Tibial nerve (tissue), 4 donors: ENCODE results near the gene RNF207. TPM values are rescaled to one million over a fixed set of nuclear protein-coding genes. Genes with fewer than 3 reads are reported as not detected.

Source experiments
- DNase-seq, 2 donors: peaks; one replicate each; pipeline ENCODE4 v3.0.0-alpha.2; 2019; ENCODE audit warnings: low spot score in 2 of 2
- H3K27ac ChIP-seq, 4 donors: fragments of 200-600 bp; sonication (generic) in 3 of 4; one replicate each; pipeline ENCODE4 v1.5.1; 2017 to 2019; ENCODE audit warnings: mild to moderate bottlenecking in 1 of 4
- H3K27me3 ChIP-seq, 2 donors: fragments of 200-600 bp; sonication (generic) in 1 of 2; one replicate each; pipeline versions ENCODE4 v1.5.1 to v1.6.0; 2017 to 2019
- H3K36me3 ChIP-seq, 3 donors: fragments of 200-600 bp; sonication (generic); one replicate each; pipeline ENCODE4 v1.5.1; 2018 to 2019
- H3K4me1 ChIP-seq, 4 donors: fragments of 200-600 bp; sonication (generic) in 3 of 4; one replicate each; pipeline ENCODE4 v1.5.1; 2017 to 2019
- H3K4me3 ChIP-seq, 4 donors: fragments of 200-600 bp; sonication (generic) in 3 of 4; one replicate each; pipeline ENCODE4 v1.5.1; 2017 to 2019; ENCODE audit warnings: mild to moderate bottlenecking in 1 of 4, moderate library complexity in 1 of 4
- H3K9me3 ChIP-seq, 4 donors: fragments of 200-600 bp; sonication (generic) in 3 of 4; one replicate each; pipeline ENCODE4 v1.5.1; 2017 to 2019
- EP300 ChIP-seq, 2 donors: sonication (generic); formaldehyde crosslinking; IDR thresholded peaks; one replicate each; pipeline ENCODE4 v1.6.1; 2017; ENCODE audit warnings: antibody characterized with exemption in 2 of 2, mild to moderate bottlenecking in 1 of 2
- POLR2A ChIP-seq, 2 donors: fragments of 450-650 bp; IDR thresholded peaks; one replicate each; pipeline ENCODE4 v1.6.1; 2017; ENCODE audit warnings: antibody characterized with exemption in 2 of 2, mild to moderate bottlenecking in 2 of 2, moderate library complexity in 2 of 2
- WGBS, 2 donors: methylation state at CpG; one replicate each; pipeline ENCODE4 v1.1.5; 2018; 5-methylcytosine and 5-hydroxymethylcytosine counted together
- total RNA-seq, 4 donors: library from RNA; depleted of rRNA; stranded (reverse); fragments of >200 nt; gene quantifications; one replicate each; pipeline ENCODE4 v1.1.0, GENCODE V29; 2016
- TF ChIP-seq, protein P1 (sequence below), 5 experiments: fragments of 200-600 bp in 3 of 5; fragments of 450-650 bp in 2 of 5; sonication (generic) in 3 of 5; IDR thresholded peaks; one replicate each; pipeline ENCODE4 v1.5.1; 2016 to 2019; ENCODE audit warnings: antibody characterized with exemption in 5 of 5, mild to moderate bottlenecking in 3 of 5, moderate library complexity in 2 of 5

Gene RNF207
- total RNA-seq, 4 donors from 2014 or later = 22.3 to 128 (median 42.3) TPM

DNA sequence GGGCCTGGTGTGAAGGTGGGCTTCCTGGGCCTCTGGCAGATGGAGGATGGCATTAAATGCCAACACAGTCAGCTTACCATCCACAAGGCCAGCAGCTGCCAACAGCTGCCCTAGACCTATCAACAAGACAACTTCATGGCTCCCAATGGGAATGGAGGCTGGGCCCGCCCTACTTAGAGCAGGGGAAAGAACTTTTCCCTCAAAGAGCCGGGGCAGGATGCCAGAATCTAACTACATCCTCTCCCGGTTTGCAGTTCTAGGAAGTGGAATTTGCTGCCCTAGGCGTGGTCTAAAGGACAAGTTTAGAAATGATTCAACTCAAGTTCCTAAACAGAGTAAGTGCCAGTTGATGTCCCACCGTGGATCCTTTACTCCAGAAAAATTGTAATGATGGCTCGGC lies 16.7 kb downstream of the RNF207 start:
- DNase-seq = peak in 1 of 2 donors; percentile 63
- TF ChIP-seq EP300 (IDR thresholded peaks at IDR 0.05) (no peak), POLR2A (IDR thresholded peaks at IDR 0.05) (no peak)
- TF ChIP-seq, protein P1, sequence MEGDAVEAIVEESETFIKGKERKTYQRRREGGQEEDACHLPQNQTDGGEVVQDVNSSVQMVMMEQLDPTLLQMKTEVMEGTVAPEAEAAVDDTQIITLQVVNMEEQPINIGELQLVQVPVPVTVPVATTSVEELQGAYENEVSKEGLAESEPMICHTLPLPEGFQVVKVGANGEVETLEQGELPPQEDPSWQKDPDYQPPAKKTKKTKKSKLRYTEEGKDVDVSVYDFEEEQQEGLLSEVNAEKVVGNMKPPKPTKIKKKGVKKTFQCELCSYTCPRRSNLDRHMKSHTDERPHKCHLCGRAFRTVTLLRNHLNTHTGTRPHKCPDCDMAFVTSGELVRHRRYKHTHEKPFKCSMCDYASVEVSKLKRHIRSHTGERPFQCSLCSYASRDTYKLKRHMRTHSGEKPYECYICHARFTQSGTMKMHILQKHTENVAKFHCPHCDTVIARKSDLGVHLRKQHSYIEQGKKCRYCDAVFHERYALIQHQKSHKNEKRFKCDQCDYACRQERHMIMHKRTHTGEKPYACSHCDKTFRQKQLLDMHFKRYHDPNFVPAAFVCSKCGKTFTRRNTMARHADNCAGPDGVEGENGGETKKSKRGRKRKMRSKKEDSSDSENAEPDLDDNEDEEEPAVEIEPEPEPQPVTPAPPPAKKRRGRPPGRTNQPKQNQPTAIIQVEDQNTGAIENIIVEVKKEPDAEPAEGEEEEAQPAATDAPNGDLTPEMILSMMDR (IDR thresholded peaks at IDR 0.05) = no peak
- H3K4me1 ChIP-seq = peaks cover 0 to 13% (median 0%) of the 10 kb centered on the region in 4 donors
- no peak overlapping the region for H3K4me3 ChIP-seq
- peaks cover 0 to 71% (median 5%) of the 10 kb centered on the region in 3 donors for H3K36me3 ChIP-seq
- H3K27ac ChIP-seq = peak overlapping the region in 2 of 4 donors; percentile 22 to 55
- WGBS, 2 donors = 36 to 57% methylated on average over 6 of the region's 6 CpGs
- no peaks in the 10 kb centered on the region for H3K9me3 ChIP-seq
- H3K27me3 ChIP-seq = no peaks in the 10 kb centered on the region

DNA sequence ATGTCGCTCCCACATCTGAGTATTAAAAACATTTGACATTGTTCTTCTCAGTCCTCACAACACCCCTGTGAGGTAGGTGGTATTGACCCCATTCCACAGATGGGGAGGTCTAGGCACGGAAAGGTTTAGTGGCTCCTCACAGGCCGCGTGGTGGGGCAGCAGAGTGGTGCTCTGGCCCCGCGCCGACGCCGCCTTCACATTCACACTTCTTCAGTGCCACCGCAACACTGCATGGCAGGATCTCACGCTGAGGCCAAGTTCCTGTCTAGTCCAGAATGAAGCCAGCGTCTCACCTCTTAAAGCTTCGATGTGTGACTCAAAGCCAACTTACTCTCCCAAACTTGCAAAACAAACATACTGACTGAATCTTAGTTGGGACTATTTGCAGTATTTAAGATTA lies 17.7 kb downstream of the RNF207 start:
- 96 to 97% methylated on average over 13 of the region's 13 CpGs for WGBS, 2 donors
- peaks cover 0 to 81% (median 5%) of the 10 kb centered on the region in 3 donors for H3K36me3 ChIP-seq

DNA sequence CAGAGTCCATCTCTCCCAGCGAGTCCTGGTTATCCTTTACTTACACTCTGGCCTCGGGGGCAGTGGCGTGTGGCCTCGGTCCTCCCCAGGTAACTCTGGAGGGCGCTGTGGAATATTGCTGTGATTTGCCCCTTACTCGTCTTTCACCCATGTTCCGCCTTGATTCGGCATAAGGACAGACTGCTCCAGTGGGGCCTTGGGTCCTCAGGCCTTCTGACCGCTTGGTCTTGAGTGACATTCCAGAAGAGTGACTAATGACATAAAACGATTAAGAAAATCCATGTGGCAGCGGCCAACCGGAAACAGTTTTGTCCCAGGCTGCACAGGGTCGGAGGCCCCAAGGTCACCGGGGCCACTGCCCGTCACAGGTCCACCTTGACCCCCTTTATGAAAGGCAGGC lies 18.8 kb downstream of the RNF207 start:
- TF ChIP-seq POLR2A (IDR thresholded peaks at IDR 0.05) = no peak
- TF ChIP-seq, protein P1 (IDR thresholded peaks at IDR 0.05) = no peak
- TF ChIP-seq EP300 (IDR thresholded peaks at IDR 0.05) = no peak
- no peak for DNase-seq
- H3K27ac ChIP-seq = no peak overlapping the region
- H3K9me3 ChIP-seq = no peaks in the 10 kb centered on the region
- H3K4me1 ChIP-seq = peaks cover 0 to 13% (median 0%) of the 10 kb centered on the region in 4 donors
- H3K36me3 ChIP-seq = peaks cover 0 to 92% (median 5%) of the 10 kb centered on the region in 3 donors
- no peak overlapping the region for H3K4me3 ChIP-seq
- 72 to 75% methylated on average over 15 of the region's 15 CpGs for WGBS, 2 donors
- H3K27me3 ChIP-seq = no peaks in the 10 kb centered on the region

More for the DNA sequence above, 17.7 kb downstream of the RNF207 start:
- DNase-seq = no peak
- H3K27ac ChIP-seq = no peak overlapping the region
- H3K27me3 ChIP-seq = no peaks in the 10 kb centered on the region
- H3K4me3 ChIP-seq = no peak overlapping the region
- TF ChIP-seq EP300 (IDR thresholded peaks at IDR 0.05) (no peak), POLR2A (IDR thresholded peaks at IDR 0.05) (no peak)
- TF ChIP-seq, protein P1 (IDR thresholded peaks at IDR 0.05) = no peak
- no peaks in the 10 kb centered on the region for H3K9me3 ChIP-seq
- peaks cover 0 to 13% (median 0%) of the 10 kb centered on the region in 4 donors for H3K4me1 ChIP-seq

DNA sequence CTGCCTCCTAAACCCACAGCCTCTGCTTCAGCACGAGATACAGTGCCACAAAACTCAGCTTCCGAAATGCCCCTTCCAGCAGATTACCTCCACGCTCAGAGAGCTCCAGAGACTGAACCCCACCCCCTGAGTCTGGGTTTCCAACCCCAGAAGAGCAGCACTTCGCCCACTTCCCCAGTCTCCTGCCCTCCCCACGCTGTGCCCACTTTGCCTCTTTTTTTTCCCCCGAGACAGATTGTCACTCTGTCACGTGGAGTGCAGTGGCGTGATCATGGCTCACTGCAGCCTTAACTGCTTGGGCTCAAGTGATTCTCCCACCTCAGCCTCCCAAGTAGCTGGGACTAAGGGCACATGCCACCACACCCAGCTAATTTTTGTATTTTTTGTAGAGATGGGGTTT lies 19.7 kb downstream of the RNF207 start:
- peaks cover 0 to 13% (median 0%) of the 10 kb centered on the region in 4 donors for H3K4me1 ChIP-seq
- DNase-seq = no peak
- WGBS, 2 donors = 88 to 90% methylated on average over 8 of the region's 8 CpGs
- no peaks in the 10 kb centered on the region for H3K27me3 ChIP-seq
- no peaks in the 10 kb centered on the region for H3K9me3 ChIP-seq
- H3K36me3 ChIP-seq = peaks cover 0 to 97% (median 6%) of the 10 kb centered on the region in 3 donors
- TF ChIP-seq EP300 (IDR thresholded peaks at IDR 0.05) = no peak
- TF ChIP-seq, protein P1 (IDR thresholded peaks at IDR 0.05) = no peak
- TF ChIP-seq POLR2A (IDR thresholded peaks at IDR 0.05) = no peak
- no peak overlapping the region for H3K4me3 ChIP-seq
- no peak overlapping the region for H3K27ac ChIP-seq

DNA sequence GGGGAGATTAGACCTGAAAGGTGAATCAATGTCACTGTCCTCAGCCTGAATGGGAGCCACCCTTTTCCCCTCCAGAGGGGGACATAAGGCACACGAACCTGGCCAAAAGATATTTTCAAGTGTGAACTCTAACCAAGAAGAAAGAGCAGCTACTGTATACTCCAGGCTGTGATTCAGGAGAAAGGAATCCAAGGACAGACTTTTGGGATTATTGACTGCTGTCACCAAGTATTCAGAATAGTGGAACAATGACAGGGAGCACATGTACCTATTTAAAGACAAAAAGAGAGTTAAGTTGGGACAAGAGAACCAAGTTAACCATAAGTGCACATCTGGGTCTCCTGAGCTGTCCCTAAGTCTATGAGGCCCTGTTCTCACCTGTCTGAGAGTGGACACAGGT lies 27.5 kb downstream of the RNF207 start:
- TF ChIP-seq, protein P1 (IDR thresholded peaks at IDR 0.05) = no peak
- TF ChIP-seq POLR2A (IDR thresholded peaks at IDR 0.05) (no peak), EP300 (IDR thresholded peaks at IDR 0.05) (no peak)
- H3K27ac ChIP-seq = no peak overlapping the region
- 55 to 68% methylated on average over 1 of the region's 1 CpG for WGBS, 2 donors
- H3K36me3 ChIP-seq = peaks cover 0 to 57% (median 14%) of the 10 kb centered on the region in 3 donors
- peaks cover 0 to 19% (median 15%) of the 10 kb centered on the region in 4 donors for H3K4me1 ChIP-seq
- no peak overlapping the region for H3K4me3 ChIP-seq
- peaks cover 0 to 4% of the 10 kb centered on the region in 2 donors for H3K27me3 ChIP-seq
- no peak for DNase-seq
- no peaks in the 10 kb centered on the region for H3K9me3 ChIP-seq
